ENCODE results near the gene WDR19.
"Not testable (repeated sequence)": the region's sequence is repeated elsewhere in the genome, so short reads cannot be mapped to it uniquely, and the experiment has no call there.

WDR19 gene

GRCh38 chr4:39291686-39292085, 109.4 kb downstream of the WDR19 start:
- no peak overlapping the region for H3K4me3 ChIP-seq (ENCODE audit: low read depth, low read length)

GRCh38 chr4:39292433-39292832, 110.1 kb downstream of the WDR19 start:
- DNase-seq (ENCODE audit: low read depth); H3K4me3 ChIP-seq (ENCODE audit: low read depth, low read length): not testable (repeated sequence)

More at GRCh38 chr4:39291686-39292085, 109.4 kb downstream of the WDR19 start:
- TF ChIP-seq CTCF (IDR thresholded peaks at IDR 0.05; ENCODE audit: control insufficient read depth, extremely low read depth, insufficient read depth), result no peak
- DNase-seq (ENCODE audit: low read depth), result no peak

GRCh38 chr4:39295784-39296183, 113.5 kb downstream of the WDR19 start:
- no peak for DNase-seq (ENCODE audit: low read depth)
- H3K4me3 ChIP-seq (ENCODE audit: low read depth, low read length), result no peak overlapping the region
- TF ChIP-seq CTCF (IDR thresholded peaks at IDR 0.05; ENCODE audit: control insufficient read depth, extremely low read depth, insufficient read depth), result no peak

GRCh38 chr4:39302901-39303300, 120.6 kb downstream of the WDR19 start:
- no peak for TF ChIP-seq CTCF (IDR thresholded peaks at IDR 0.05; ENCODE audit: control insufficient read depth, extremely low read depth, insufficient read depth)
- no peak for DNase-seq (ENCODE audit: low read depth)

GRCh38 chr4:39303871-39304270, 121.5 kb downstream of the WDR19 start:
- no peak for DNase-seq (ENCODE audit: low read depth)
- no peak overlapping the region for H3K4me3 ChIP-seq (ENCODE audit: low read depth, low read length)
- no peak for TF ChIP-seq CTCF (IDR thresholded peaks at IDR 0.05; ENCODE audit: control insufficient read depth, extremely low read depth, insufficient read depth)

More at GRCh38 chr4:39302901-39303300, 120.6 kb downstream of the WDR19 start:
- H3K4me3 ChIP-seq (ENCODE audit: low read depth, low read length), result no peak overlapping the region

GRCh38 chr4:39304651-39305050, 122.3 kb downstream of the WDR19 start:
- H3K4me3 ChIP-seq (ENCODE audit: low read depth, low read length), result no peak overlapping the region
- no peak for DNase-seq (ENCODE audit: low read depth)
- no peak for TF ChIP-seq CTCF (IDR thresholded peaks at IDR 0.05; ENCODE audit: control insufficient read depth, extremely low read depth, insufficient read depth)

GRCh38 chr4:39305912-39306677, 123.8 kb downstream of the WDR19 start:
- H3K4me3 ChIP-seq (ENCODE audit: low read depth, low read length), result no peak overlapping the region
- DNase-seq (ENCODE audit: low read depth), result no peak
- TF ChIP-seq CTCF (IDR thresholded peaks at IDR 0.05; ENCODE audit: control insufficient read depth, extremely low read depth, insufficient read depth), result no peak

Data from LNCaP clone FGC (cell line).